Left ventricle myocardium inferior (tissue), 1 donor: Measurements from ENCODE around the gene PPP1R16B. TPM values are rescaled to one million over a fixed set of nuclear protein-coding genes. Genes with fewer than 3 reads are reported as not detected.

Experiments used
- DNase-seq: peaks from one replicate; pipeline ENCODE4 v3.0.0-alpha.2; 2020
- H3K27ac ChIP-seq: fragments of 200-600 bp; replicated peaks from 2 replicates; pipeline ENCODE4 v1.8.0; 2021
- H3K27me3 ChIP-seq: fragments of 200-600 bp; 2 replicates; pipeline ENCODE4 v1.8.0; 2021; ENCODE audit warnings: low read depth
- H3K36me3 ChIP-seq: fragments of 200-600 bp; 2 replicates; pipeline ENCODE4 v1.8.0; 2021
- H3K4me1 ChIP-seq: fragments of 200-600 bp; 2 replicates; pipeline ENCODE4 v1.8.0; 2021
- H3K4me3 ChIP-seq: fragments of 200-600 bp; 2 replicates; pipeline ENCODE4 v1.8.0; 2021; ENCODE audit warnings: mild to moderate bottlenecking, moderate library complexity
- H3K9me3 ChIP-seq: fragments of 200-600 bp; replicated peaks from 2 replicates; pipeline ENCODE4 v1.8.0; 2021
- intact Hi-C: fragments of 100-400 bp; cut with micrococcal nuclease; formaldehyde crosslinking; loops from one replicate; pipeline ENCODE4 v1.11.0; 2022
- total RNA-seq: library from RNA; stranded (reverse); fragmentation: NEBNext Ultra II Directional; extraction: Animal tissue kit (Norgen Biotek cat#: 25700); gene quantifications from one replicate; pipeline ENCODE4 v1.2.1, GENCODE V29; 2021
- TF ChIP-seq, protein P1 (sequence below): fragments of 200-600 bp; IDR thresholded peaks from 2 replicates; pipeline ENCODE4 v1.8.0; 2021; ENCODE audit warnings: antibody characterized with exemption, mild to moderate bottlenecking, borderline replicate concordance
- donor health status: DM: no; HTN: yes; CAD: no; lungs with severe emphysema.

Gene PPP1R16B
- total RNA-seq, 1 donor from 2014 or later = 6.3 TPM

DNA sequence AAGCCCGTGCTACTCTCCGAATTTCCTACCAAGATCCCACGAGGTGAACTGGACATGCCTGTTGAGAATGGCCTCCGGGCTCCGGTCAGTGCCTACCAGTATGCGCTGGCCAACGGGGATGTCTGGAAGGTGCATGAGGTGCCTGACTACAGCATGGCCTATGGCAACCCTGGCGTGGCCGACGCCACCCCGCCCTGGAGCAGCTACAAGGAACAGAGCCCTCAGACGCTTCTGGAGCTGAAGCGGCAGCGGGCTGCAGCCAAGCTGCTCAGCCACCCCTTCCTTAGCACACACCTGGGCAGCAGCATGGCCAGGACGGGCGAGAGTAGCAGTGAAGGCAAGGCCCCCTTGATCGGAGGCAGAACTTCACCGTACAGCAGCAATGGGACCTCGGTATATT is 112.7 kb downstream of the PPP1R16B start:
- H3K27ac ChIP-seq = no peak overlapping the region
- H3K27me3 ChIP-seq = peaks cover 16% of the 10 kb centered on the region
- no peak overlapping the region for H3K4me3 ChIP-seq
- H3K4me1 ChIP-seq = no peaks in the 10 kb centered on the region
- TF ChIP-seq, protein P1, sequence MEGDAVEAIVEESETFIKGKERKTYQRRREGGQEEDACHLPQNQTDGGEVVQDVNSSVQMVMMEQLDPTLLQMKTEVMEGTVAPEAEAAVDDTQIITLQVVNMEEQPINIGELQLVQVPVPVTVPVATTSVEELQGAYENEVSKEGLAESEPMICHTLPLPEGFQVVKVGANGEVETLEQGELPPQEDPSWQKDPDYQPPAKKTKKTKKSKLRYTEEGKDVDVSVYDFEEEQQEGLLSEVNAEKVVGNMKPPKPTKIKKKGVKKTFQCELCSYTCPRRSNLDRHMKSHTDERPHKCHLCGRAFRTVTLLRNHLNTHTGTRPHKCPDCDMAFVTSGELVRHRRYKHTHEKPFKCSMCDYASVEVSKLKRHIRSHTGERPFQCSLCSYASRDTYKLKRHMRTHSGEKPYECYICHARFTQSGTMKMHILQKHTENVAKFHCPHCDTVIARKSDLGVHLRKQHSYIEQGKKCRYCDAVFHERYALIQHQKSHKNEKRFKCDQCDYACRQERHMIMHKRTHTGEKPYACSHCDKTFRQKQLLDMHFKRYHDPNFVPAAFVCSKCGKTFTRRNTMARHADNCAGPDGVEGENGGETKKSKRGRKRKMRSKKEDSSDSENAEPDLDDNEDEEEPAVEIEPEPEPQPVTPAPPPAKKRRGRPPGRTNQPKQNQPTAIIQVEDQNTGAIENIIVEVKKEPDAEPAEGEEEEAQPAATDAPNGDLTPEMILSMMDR = no peak
- DNase-seq = no peak
- H3K36me3 ChIP-seq = peaks cover 19% of the 10 kb centered on the region
- intact Hi-C loops = no loop called here
- H3K9me3 ChIP-seq = no peaks in the 10 kb centered on the region

- H3K27me3 ChIP-seq = peaks cover 16% of the 10 kb centered on the region
- H3K36me3 ChIP-seq = peaks cover 15% of the 10 kb centered on the region
- intact Hi-C loops = loop anchor here (10.0 kb wide), 1 partner anchor 125 kb away; no protein-coding TSS in a partner anchor
- TF ChIP-seq, protein P1 = no peak
- H3K9me3 ChIP-seq = no peaks in the 10 kb centered on the region
- no peak overlapping the region for H3K27ac ChIP-seq
- no peak overlapping the region for H3K4me3 ChIP-seq
- no peak for DNase-seq
- no peaks in the 10 kb centered on the region for H3K4me1 ChIP-seq
Measured at GRCh38 chr20:38919683-38920082, 114.2 kb downstream of the PPP1R16B start.

DNA sequence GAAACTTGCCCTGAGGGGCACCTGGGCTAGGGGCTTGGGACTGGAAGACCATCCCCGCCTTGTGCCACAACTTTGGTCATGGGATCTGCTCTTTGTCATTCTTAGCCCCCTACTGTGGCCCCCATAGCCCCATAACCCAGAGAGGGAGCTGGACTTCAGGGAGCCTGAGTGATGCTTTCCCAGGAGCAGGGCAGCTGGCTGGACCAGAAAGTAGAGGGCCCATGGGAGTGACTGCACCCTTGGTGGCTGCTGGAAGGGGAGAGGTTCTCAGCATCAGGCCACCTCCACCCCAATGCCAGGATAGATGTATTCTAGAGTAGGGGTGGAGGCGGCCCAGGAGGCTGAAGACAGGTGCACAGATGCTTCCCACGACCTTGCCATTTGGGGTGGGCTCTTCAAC is 114.9 kb downstream of the PPP1R16B start:
- peaks cover 15% of the 10 kb centered on the region for H3K36me3 ChIP-seq
- intact Hi-C loops = loop anchor here (10.0 kb wide), 1 partner anchor 124 kb away; no protein-coding TSS in a partner anchor
- DNase-seq = no peak
- no peaks in the 10 kb centered on the region for H3K4me1 ChIP-seq
- H3K27ac ChIP-seq = no peak overlapping the region
- H3K27me3 ChIP-seq = peaks cover 16% of the 10 kb centered on the region
- no peaks in the 10 kb centered on the region for H3K9me3 ChIP-seq
- TF ChIP-seq, protein P1 = no peak
- H3K4me3 ChIP-seq = no peak overlapping the region

DNA sequence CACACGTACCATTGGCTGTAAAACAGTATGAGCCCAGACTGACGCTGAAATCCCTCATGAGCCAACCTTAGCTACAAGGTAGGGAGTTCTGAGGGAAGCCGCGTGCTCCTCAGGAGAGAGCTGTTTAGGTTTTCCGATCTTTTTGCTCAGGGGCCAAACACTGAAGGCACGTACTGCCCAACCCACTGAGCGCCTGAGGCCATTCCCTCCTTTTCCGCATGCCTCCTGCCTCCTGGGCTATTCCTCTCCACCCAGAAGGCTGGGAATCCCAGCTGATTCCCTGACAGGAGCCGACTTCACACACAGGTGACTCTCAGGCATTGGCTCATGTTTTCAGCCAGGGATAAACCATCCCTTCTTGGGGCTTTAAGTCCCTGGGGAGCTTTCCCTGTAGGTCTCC is 115.4 kb downstream of the PPP1R16B start:
- H3K36me3 ChIP-seq = peaks cover 15% of the 10 kb centered on the region
- H3K27ac ChIP-seq = no peak overlapping the region
- TF ChIP-seq, protein P1 = no peak
- no peak overlapping the region for H3K4me3 ChIP-seq
- intact Hi-C loops = loop anchor here (10.0 kb wide), 1 partner anchor 124 kb away; no protein-coding TSS in a partner anchor
- H3K4me1 ChIP-seq = no peaks in the 10 kb centered on the region
- DNase-seq = no peak
- peaks cover 16% of the 10 kb centered on the region for H3K27me3 ChIP-seq
- H3K9me3 ChIP-seq = no peaks in the 10 kb centered on the region

DNA sequence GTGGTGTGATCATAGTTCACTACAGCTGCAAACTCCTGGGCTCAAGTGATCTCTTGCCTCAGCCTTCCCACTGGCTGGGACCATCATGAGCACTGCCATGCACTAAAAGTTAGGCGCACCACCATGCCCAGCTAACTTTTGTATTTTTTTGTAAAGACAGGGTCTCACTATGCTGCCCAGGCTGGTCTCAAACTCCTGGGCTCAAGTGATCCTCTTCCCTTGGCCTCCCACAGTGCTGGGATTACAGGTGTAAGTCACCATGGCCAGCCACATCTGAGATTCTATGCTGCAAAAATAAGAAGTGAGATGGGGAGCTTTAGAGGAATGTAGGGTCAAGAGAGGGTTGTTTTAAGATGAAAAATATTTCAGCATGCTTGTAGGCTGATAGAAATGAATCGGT is 119.2 kb downstream of the PPP1R16B start:
- H3K36me3 ChIP-seq = no peaks in the 10 kb centered on the region
- H3K27me3 ChIP-seq = peaks cover 16% of the 10 kb centered on the region
- H3K4me1 ChIP-seq = peaks cover 22% of the 10 kb centered on the region
- H3K9me3 ChIP-seq = no peaks in the 10 kb centered on the region
- no peak overlapping the region for H3K4me3 ChIP-seq
- DNase-seq = no peak
- H3K27ac ChIP-seq = no peak overlapping the region
- TF ChIP-seq, protein P1 = no peak
- intact Hi-C loops = loop anchor here (10.0 kb wide), 1 partner anchor 120 kb away; no protein-coding TSS in a partner anchor
